T-helper 2 cell treated with Interferon-gamma antibody and Interleukin-4, amounts not matched to agents 5 μg/mL and 100 μg/mL, for 36 hours (primary cell): ENCODE data around the gene SLC30A7.
A peak's percentile ranks its signal among the peaks of the same experiment; 100 is the strongest.

ENCODE experiments used
- DNase-seq: peaks from one replicate; pipeline ENCODE4 v3.0.0; 2021; ENCODE audit warnings: low spot score
- H3K27ac Mint-ChIP-seq: one replicate; pipeline ENCODE4 v1.8.0; 2021; ENCODE audit warnings: mild to moderate bottlenecking, mixed read lengths
- H3K27me3 Mint-ChIP-seq: one replicate; pipeline ENCODE4 v1.8.0; 2021; ENCODE audit warnings: low read depth, mixed read lengths
- H3K36me3 Mint-ChIP-seq: one replicate; pipeline ENCODE4 v1.8.0; 2021; ENCODE audit warnings: low read depth, mixed read lengths
- H3K4me1 Mint-ChIP-seq: one replicate; pipeline ENCODE4 v1.8.0; 2021; ENCODE audit warnings: low read depth, mixed read lengths
- H3K4me3 Mint-ChIP-seq: one replicate; pipeline ENCODE4 v1.8.0; 2022; ENCODE audit warnings: mild to moderate bottlenecking, moderate library complexity, mixed read lengths
- H3K9me3 Mint-ChIP-seq: one replicate; pipeline ENCODE4 v1.8.0; 2021; ENCODE audit warnings: mixed read lengths

The SLC30A7 gene

GRCh38 chr1:100995198-100995988, 99.5 kb downstream of the SLC30A7 start:
- H3K9me3 Mint-ChIP-seq: no peaks in the 10 kb centered on the region
- no peak overlapping the region for H3K4me3 Mint-ChIP-seq
- H3K36me3 Mint-ChIP-seq: peaks cover 62% of the 10 kb centered on the region
- H3K4me1 Mint-ChIP-seq: peaks cover 8% of the 10 kb centered on the region
- H3K27me3 Mint-ChIP-seq: no peaks in the 10 kb centered on the region
- H3K27ac Mint-ChIP-seq: no peak overlapping the region
- DNase-seq: no peak

GRCh38 chr1:100998426-100998825, 102.5 kb downstream of the SLC30A7 start:
- no peaks in the 10 kb centered on the region for H3K9me3 Mint-ChIP-seq
- H3K27ac Mint-ChIP-seq: no peak overlapping the region
- H3K27me3 Mint-ChIP-seq: no peaks in the 10 kb centered on the region
- DNase-seq: no peak
- no peak overlapping the region for H3K4me3 Mint-ChIP-seq
- peaks cover 63% of the 10 kb centered on the region for H3K36me3 Mint-ChIP-seq
- peaks cover 22% of the 10 kb centered on the region for H3K4me1 Mint-ChIP-seq

DNA sequence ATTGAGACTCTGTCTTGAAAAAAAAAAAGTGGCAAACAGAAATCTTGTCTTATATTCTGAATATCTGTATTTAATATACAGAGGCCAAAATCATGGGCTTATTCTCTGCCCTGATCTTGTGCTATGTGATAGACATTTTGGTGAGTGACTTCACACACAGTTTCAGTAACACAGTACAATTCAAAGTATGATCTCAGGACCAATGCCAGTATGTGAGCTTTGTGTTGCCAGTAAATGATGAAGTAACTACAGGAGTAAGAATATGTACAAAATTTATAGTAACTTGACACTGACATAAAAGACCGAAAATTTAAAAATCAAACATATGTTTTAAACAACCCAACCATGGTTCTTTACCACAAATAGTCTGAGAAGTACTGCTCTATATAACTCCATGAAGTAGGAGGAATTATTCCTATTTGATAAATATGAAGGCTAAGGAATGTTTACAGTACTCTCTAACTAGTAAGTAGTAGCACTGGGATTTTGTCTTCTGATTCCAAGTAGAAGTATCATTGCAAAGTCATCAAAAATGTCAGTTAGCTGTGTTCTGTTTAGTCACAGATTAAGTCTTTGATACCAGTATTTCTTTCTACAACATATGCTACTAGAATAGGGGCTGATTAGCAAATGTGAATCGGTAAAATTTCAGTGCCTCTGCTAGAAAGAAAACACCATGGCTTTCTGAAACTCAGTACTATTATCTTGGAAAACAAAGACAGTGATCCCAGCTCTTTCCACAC, 104.4 kb downstream of the SLC30A7 start:
- no peak for DNase-seq
- Mint-ChIP-seq H3K9me3 (peaks cover 2% of the 10 kb centered on the region), H3K27ac (no peak overlapping the region), H3K4me3 (no peak overlapping the region), H3K27me3 (no peaks in the 10 kb centered on the region), H3K4me1 (peaks cover 32% of the 10 kb centered on the region), H3K36me3 (peaks cover 57% of the 10 kb centered on the region)

GRCh38 chr1:101002551-101002950, 106.7 kb downstream of the SLC30A7 start:
- H3K4me3 Mint-ChIP-seq: no peak overlapping the region
- H3K27me3 Mint-ChIP-seq: no peaks in the 10 kb centered on the region
- peaks cover 46% of the 10 kb centered on the region for H3K4me1 Mint-ChIP-seq
- no peak for DNase-seq
- no peak overlapping the region for H3K27ac Mint-ChIP-seq
- peaks cover 53% of the 10 kb centered on the region for H3K36me3 Mint-ChIP-seq
- peaks cover 8% of the 10 kb centered on the region for H3K9me3 Mint-ChIP-seq

GRCh38 chr1:101003012-101003650, 107.2 kb downstream of the SLC30A7 start:
- Mint-ChIP-seq H3K36me3 (peaks cover 53% of the 10 kb centered on the region), H3K9me3 (peaks cover 8% of the 10 kb centered on the region), H3K4me3 (no peak overlapping the region), H3K27ac (no peak overlapping the region), H3K4me1 (peaks cover 50% of the 10 kb centered on the region), H3K27me3 (no peaks in the 10 kb centered on the region)
- DNase-seq: no peak

GRCh38 chr1:101004061-101004460, 108.2 kb downstream of the SLC30A7 start:
- no peak overlapping the region for H3K27ac Mint-ChIP-seq

GRCh38 chr1:101004670-101005069, 108.8 kb downstream of the SLC30A7 start:
- H3K27me3 Mint-ChIP-seq: no peaks in the 10 kb centered on the region
- no peak overlapping the region for H3K4me3 Mint-ChIP-seq
- no peak overlapping the region for H3K27ac Mint-ChIP-seq
- peaks cover 61% of the 10 kb centered on the region for H3K4me1 Mint-ChIP-seq
- peaks cover 60% of the 10 kb centered on the region for H3K36me3 Mint-ChIP-seq
- DNase-seq: no peak
- peaks cover 11% of the 10 kb centered on the region for H3K9me3 Mint-ChIP-seq

More at GRCh38 chr1:101004061-101004460, 108.2 kb downstream of the SLC30A7 start:
- Mint-ChIP-seq H3K27me3 (no peaks in the 10 kb centered on the region), H3K4me1 (peaks cover 59% of the 10 kb centered on the region), H3K9me3 (peaks cover 8% of the 10 kb centered on the region), H3K4me3 (no peak overlapping the region), H3K36me3 (peaks cover 55% of the 10 kb centered on the region)
- DNase-seq: no peak

DNA sequence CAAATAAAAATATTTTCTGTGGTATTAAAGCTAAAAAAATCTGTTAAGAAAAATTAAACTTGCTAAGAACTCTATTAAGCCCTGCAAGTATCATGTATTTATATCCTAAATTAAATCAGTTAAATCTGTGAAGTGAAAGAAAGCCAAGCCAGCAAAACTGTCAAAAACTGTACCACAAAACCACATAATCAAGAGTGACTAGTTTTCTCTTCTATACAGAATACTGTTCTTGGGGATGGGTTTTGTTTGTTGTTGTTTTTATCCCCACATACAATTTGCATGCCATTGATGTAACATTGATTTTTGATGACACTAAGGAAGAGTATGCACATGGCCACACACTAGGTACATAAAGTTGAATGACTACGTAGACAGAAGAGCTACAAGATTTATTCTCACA, 109.3 kb downstream of the SLC30A7 start:
- no peak for DNase-seq
- H3K27ac Mint-ChIP-seq: peak overlapping the region; percentile 80
- H3K4me1 Mint-ChIP-seq: peaks cover 60% of the 10 kb centered on the region
- H3K36me3 Mint-ChIP-seq: peaks cover 60% of the 10 kb centered on the region
- no peaks in the 10 kb centered on the region for H3K27me3 Mint-ChIP-seq
- H3K9me3 Mint-ChIP-seq: peaks cover 12% of the 10 kb centered on the region
- peak overlapping the region; percentile 56 for H3K4me3 Mint-ChIP-seq

DNA sequence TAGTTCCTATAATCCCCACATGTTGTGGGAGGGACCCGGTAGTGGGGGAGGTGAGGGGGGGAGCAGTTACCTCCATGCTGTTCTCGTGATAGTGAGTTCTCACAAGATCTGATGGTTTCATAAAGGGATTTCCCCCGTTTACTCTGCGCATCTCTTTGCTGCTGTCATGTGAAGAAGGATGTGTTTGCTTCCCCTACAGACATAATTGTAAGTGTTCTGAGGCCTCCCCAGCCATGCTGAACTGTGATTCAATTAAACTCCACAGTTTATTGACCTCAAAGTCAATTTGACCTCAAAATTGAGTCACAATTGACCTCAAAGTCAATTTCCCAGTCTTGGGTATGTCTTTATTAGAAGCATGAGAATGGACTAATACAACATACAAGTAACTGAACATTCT, 110.0 kb downstream of the SLC30A7 start:
- Mint-ChIP-seq H3K4me1 (peaks cover 56% of the 10 kb centered on the region), H3K4me3 (peak overlapping the region; percentile 47), H3K27me3 (no peaks in the 10 kb centered on the region), H3K27ac (peak overlapping the region; percentile 42), H3K36me3 (peaks cover 59% of the 10 kb centered on the region), H3K9me3 (peaks cover 12% of the 10 kb centered on the region)
- DNase-seq: no peak

GRCh38 chr1:101006553-101006952, 110.7 kb downstream of the SLC30A7 start:
- peaks cover 12% of the 10 kb centered on the region for H3K9me3 Mint-ChIP-seq
- no peak for DNase-seq
- H3K4me1 Mint-ChIP-seq: peaks cover 54% of the 10 kb centered on the region
- peak overlapping the region; percentile 42 for H3K27ac Mint-ChIP-seq
- H3K27me3 Mint-ChIP-seq: no peaks in the 10 kb centered on the region
- peak overlapping the region; percentile 41 for H3K4me3 Mint-ChIP-seq
- H3K36me3 Mint-ChIP-seq: peaks cover 58% of the 10 kb centered on the region

- peaks cover 12% of the 10 kb centered on the region for H3K9me3 Mint-ChIP-seq
- DNase-seq: no peak
- no peak overlapping the region for H3K27ac Mint-ChIP-seq
- peaks cover 61% of the 10 kb centered on the region for H3K36me3 Mint-ChIP-seq
- no peak overlapping the region for H3K4me3 Mint-ChIP-seq
- H3K4me1 Mint-ChIP-seq: peaks cover 43% of the 10 kb centered on the region
- H3K27me3 Mint-ChIP-seq: no peaks in the 10 kb centered on the region
Observed at GRCh38 chr1:101008229-101008834, 112.4 kb downstream of the SLC30A7 start.

DNA sequence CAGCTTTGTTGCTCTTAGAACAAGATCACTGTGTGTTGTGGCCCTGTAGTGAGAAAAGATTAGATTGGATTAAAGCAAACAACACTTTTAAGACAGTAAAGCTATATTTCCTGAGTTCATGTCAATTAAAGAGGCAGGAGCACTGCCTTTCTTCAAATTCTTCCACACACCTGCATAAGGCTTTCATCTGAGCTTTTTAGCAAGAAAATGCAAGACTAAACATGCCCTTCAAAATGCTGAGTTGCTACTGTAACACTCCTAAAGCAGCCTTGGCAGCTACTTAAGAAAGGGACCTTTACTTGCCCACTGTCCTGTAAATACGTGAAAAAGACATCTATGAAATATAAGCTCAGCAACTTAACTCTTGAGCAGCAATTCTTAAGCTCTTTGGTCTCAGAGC, 117.9 kb downstream of the SLC30A7 start:
- Mint-ChIP-seq H3K36me3 (peaks cover 75% of the 10 kb centered on the region), H3K9me3 (peaks cover 14% of the 10 kb centered on the region), H3K27me3 (no peaks in the 10 kb centered on the region), H3K4me1 (peaks cover 10% of the 10 kb centered on the region), H3K4me3 (no peak overlapping the region), H3K27ac (no peak overlapping the region)
- no peak for DNase-seq

- H3K27me3 Mint-ChIP-seq: no peaks in the 10 kb centered on the region
- H3K4me1 Mint-ChIP-seq: peaks cover 20% of the 10 kb centered on the region
Observed at GRCh38 chr1:101017448-101017847, 121.6 kb downstream of the SLC30A7 start.

GRCh38 chr1:101022294-101022693, 126.4 kb downstream of the SLC30A7 start:
- DNase-seq: no peak
- Mint-ChIP-seq H3K27ac (no peak overlapping the region), H3K4me1 (peaks cover 34% of the 10 kb centered on the region), H3K36me3 (peaks cover 64% of the 10 kb centered on the region), H3K4me3 (no peak overlapping the region), H3K27me3 (no peaks in the 10 kb centered on the region), H3K9me3 (peaks cover 2% of the 10 kb centered on the region)

More at GRCh38 chr1:101017448-101017847, 121.6 kb downstream of the SLC30A7 start:
- Mint-ChIP-seq H3K36me3 (peaks cover 75% of the 10 kb centered on the region), H3K27ac (no peak overlapping the region), H3K4me3 (no peak overlapping the region), H3K9me3 (peaks cover 9% of the 10 kb centered on the region)
- no peak for DNase-seq
